Measurements from ENCODE around the gene TBC1D2.

GRCh38 chr9:98191181-98191608, 64.3 kb downstream of the TBC1D2 start:
- TF ChIP-seq, protein P1, sequence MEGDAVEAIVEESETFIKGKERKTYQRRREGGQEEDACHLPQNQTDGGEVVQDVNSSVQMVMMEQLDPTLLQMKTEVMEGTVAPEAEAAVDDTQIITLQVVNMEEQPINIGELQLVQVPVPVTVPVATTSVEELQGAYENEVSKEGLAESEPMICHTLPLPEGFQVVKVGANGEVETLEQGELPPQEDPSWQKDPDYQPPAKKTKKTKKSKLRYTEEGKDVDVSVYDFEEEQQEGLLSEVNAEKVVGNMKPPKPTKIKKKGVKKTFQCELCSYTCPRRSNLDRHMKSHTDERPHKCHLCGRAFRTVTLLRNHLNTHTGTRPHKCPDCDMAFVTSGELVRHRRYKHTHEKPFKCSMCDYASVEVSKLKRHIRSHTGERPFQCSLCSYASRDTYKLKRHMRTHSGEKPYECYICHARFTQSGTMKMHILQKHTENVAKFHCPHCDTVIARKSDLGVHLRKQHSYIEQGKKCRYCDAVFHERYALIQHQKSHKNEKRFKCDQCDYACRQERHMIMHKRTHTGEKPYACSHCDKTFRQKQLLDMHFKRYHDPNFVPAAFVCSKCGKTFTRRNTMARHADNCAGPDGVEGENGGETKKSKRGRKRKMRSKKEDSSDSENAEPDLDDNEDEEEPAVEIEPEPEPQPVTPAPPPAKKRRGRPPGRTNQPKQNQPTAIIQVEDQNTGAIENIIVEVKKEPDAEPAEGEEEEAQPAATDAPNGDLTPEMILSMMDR (IDR thresholded peaks at IDR 0.05; ENCODE audit: low read depth, low read length, missing input control): no peak
- TF ChIP-seq FOXA1 (IDR thresholded peaks at IDR 0.05) (no peak), RXRA (IDR thresholded peaks at IDR 0.05) (no peak)
- TF ChIP-seq, protein P2, sequence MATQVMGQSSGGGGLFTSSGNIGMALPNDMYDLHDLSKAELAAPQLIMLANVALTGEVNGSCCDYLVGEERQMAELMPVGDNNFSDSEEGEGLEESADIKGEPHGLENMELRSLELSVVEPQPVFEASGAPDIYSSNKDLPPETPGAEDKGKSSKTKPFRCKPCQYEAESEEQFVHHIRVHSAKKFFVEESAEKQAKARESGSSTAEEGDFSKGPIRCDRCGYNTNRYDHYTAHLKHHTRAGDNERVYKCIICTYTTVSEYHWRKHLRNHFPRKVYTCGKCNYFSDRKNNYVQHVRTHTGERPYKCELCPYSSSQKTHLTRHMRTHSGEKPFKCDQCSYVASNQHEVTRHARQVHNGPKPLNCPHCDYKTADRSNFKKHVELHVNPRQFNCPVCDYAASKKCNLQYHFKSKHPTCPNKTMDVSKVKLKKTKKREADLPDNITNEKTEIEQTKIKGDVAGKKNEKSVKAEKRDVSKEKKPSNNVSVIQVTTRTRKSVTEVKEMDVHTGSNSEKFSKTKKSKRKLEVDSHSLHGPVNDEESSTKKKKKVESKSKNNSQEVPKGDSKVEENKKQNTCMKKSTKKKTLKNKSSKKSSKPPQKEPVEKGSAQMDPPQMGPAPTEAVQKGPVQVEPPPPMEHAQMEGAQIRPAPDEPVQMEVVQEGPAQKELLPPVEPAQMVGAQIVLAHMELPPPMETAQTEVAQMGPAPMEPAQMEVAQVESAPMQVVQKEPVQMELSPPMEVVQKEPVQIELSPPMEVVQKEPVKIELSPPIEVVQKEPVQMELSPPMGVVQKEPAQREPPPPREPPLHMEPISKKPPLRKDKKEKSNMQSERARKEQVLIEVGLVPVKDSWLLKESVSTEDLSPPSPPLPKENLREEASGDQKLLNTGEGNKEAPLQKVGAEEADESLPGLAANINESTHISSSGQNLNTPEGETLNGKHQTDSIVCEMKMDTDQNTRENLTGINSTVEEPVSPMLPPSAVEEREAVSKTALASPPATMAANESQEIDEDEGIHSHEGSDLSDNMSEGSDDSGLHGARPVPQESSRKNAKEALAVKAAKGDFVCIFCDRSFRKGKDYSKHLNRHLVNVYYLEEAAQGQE (IDR thresholded peaks at IDR 0.05): no peak

All from liver (tissue), 3 donors.